ENCODE measurements around the gene ROS1.

Gene ROS1

DNA sequence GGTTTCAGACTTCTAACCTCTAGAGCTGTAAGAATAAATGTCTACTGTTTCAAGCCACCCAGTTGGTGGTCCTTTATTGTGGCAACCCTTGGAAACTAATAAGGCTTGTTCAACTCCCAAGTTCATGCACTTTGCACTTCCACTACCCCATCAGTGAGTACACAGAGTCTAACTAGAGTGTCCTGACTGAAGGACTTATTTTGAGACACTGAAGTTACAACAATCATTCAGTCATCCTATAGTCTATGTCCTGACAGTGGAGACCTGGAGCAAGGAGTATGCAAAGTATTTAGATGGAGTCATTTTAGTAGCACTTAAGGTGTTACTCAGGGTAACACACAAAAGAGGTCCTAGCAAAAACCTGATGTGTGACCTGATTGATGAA lies 97.7 kb downstream of the ROS1 start:
- H3K4me3 ChIP-seq (replicated peaks; ENCODE audit: low read depth, low read length) = no peak overlapping the region
- DNase-seq (ENCODE audit: extremely low read depth, low read depth) = no peak
- TF ChIP-seq CTCF (IDR thresholded peaks at IDR 0.05; ENCODE audit: low read depth, low read length, missing control alignments) = no peak

DNA sequence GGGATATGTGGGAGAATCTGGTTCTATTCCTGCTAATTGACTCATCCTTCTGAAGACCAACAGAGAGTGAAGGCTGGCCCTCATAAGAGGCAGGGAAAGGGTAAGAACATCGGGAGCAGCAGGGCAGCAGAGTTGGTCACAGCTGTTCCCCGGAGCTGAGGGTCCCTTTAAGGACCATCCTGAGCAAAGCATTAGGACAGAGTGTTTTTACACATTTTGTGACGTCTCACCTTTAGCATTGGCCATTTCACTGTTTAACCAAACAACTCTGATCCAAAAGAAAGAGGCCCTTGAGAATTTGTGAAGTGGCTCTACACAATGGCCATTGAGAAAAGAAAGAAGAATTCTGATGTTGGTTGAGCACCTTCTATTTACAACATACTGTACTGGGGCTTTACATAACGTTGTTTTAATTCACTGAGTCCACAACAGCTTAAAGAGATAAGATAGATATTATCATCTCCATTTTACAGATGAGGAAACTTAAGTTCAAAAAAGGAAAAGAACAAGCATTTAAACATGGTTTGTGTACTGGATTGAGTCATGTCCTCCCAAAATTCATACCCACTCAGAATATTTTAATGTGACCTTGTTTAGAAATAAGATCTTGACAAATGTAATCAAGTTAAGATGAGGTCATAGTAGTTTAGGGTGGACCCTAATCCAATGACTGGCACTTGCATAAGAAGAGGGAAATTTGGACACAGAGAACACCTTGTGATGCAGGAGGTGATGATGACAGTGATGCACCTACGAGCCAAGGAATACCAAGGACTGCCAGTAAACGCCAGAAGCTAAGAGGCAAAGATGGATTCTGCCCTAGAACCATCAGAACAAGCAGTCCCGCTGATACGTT lies 98.4 kb downstream of the ROS1 start:
- TF ChIP-seq CTCF (IDR thresholded peaks at IDR 0.05; ENCODE audit: low read depth, low read length, missing control alignments) = no peak
- no peak overlapping the region for H3K4me3 ChIP-seq (replicated peaks; ENCODE audit: low read depth, low read length)
- no peak for DNase-seq (ENCODE audit: extremely low read depth, low read depth)

DNA sequence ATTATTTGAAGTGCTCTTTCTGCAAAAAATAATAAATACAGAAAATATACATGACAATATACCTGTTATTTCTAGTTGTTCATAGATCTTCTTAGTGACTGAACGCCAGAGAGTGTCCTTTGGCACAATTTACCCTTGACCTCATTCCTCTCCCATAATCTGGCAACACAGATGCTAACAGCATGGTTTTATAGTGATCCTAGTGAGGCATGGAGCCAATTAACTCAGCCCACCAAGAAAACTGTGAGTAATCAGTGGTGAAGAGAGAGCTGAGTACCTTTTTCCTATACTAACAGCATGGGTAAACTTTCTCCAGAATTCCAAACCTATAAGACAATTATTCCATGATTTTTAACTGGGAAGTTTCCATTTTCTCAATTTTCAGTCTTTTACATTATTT lies 99.3 kb downstream of the ROS1 start:
- no peak overlapping the region for H3K4me3 ChIP-seq (replicated peaks; ENCODE audit: low read depth, low read length)
- TF ChIP-seq CTCF (IDR thresholded peaks at IDR 0.05; ENCODE audit: low read depth, low read length, missing control alignments) = no peak
- DNase-seq (ENCODE audit: extremely low read depth, low read depth) = peak; percentile 16

GRCh38 chr6:117317261-117317660 lies 108.5 kb downstream of the ROS1 start:
- H3K4me3 ChIP-seq (replicated peaks; ENCODE audit: low read depth, low read length) = no peak overlapping the region
- TF ChIP-seq CTCF (IDR thresholded peaks at IDR 0.05; ENCODE audit: low read depth, low read length, missing control alignments) = peak; percentile 26
- no peak for DNase-seq (ENCODE audit: extremely low read depth, low read depth)

GRCh38 chr6:117311726-117312125 lies 114.0 kb downstream of the ROS1 start:
- H3K4me3 ChIP-seq (replicated peaks; ENCODE audit: low read depth, low read length) = no peak overlapping the region
- DNase-seq (ENCODE audit: extremely low read depth, low read depth) = no peak
- TF ChIP-seq CTCF (IDR thresholded peaks at IDR 0.05; ENCODE audit: low read depth, low read length, missing control alignments) = no peak

GRCh38 chr6:117311310-117311709 lies 114.4 kb downstream of the ROS1 start:
- no peak for DNase-seq (ENCODE audit: extremely low read depth, low read depth)
- TF ChIP-seq CTCF (IDR thresholded peaks at IDR 0.05; ENCODE audit: low read depth, low read length, missing control alignments) = no peak

DNA sequence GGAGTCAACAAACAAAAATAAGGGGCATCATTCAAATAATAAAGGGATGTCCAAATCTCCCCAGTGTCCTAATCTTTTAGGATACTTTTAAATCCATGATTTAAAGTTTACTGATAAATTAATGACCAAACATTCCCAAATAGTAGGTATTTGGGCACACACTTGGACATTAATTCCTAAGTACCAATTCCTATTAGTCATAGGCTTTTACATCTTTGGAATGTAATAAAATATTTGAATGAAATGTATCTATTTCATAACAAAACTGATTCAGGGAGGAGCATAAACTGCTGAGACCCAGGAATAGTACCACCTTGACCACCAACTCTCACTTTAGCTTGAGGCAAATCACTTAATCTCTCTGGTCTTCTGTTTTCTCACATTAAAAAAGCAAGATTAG lies 116.1 kb downstream of the ROS1 start:
- H3K4me3 ChIP-seq (replicated peaks; ENCODE audit: low read depth, low read length) = no peak overlapping the region
- no peak for DNase-seq (ENCODE audit: extremely low read depth, low read depth)
- TF ChIP-seq CTCF (IDR thresholded peaks at IDR 0.05; ENCODE audit: low read depth, low read length, missing control alignments) = no peak

More at GRCh38 chr6:117311310-117311709, 114.4 kb downstream of the ROS1 start:
- no peak overlapping the region for H3K4me3 ChIP-seq (replicated peaks; ENCODE audit: low read depth, low read length)

Measured in HFF-Myc (cell line).